ENCODE measurements around the gene EMILIN1.

DNA sequence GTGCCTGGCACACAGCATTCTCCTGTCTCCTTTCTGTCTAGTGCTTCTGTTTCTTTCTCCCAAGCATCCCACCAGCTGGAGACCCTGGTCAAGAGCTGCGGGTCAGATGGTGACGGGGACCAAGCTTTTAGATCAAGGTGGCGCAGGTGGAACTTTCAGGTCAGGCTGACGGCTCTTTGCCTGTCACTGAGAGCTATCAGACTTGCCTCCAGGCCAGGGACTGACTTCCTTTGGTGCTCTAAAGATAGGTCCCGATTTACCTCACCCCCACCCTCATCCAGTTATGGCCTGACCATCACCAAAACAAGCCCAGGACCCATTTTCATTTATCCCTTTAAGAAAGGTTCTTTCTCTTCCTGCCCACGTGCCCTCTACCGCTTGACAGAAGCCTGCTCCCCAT lies 1.2 kb upstream of the EMILIN1 start:
- TF ChIP-seq, protein P1, sequence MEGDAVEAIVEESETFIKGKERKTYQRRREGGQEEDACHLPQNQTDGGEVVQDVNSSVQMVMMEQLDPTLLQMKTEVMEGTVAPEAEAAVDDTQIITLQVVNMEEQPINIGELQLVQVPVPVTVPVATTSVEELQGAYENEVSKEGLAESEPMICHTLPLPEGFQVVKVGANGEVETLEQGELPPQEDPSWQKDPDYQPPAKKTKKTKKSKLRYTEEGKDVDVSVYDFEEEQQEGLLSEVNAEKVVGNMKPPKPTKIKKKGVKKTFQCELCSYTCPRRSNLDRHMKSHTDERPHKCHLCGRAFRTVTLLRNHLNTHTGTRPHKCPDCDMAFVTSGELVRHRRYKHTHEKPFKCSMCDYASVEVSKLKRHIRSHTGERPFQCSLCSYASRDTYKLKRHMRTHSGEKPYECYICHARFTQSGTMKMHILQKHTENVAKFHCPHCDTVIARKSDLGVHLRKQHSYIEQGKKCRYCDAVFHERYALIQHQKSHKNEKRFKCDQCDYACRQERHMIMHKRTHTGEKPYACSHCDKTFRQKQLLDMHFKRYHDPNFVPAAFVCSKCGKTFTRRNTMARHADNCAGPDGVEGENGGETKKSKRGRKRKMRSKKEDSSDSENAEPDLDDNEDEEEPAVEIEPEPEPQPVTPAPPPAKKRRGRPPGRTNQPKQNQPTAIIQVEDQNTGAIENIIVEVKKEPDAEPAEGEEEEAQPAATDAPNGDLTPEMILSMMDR (IDR thresholded peaks at IDR 0.05), result no peak
- no peak for TF ChIP-seq EZH2 (IDR thresholded peaks at IDR 0.05; ENCODE audit: borderline replicate concordance, insufficient read depth, low read depth, low read length, poor library complexity, severe bottlenecking)
